Measurements from ENCODE around the gene M1AP. TPM values are rescaled to one million over a fixed set of nuclear protein-coding genes. Genes with fewer than 3 reads are reported as not detected.

The M1AP gene
- total RNA-seq, 1 donor from 2014 or later = 0.20 TPM

GRCh38 chr2:74646834-74647482, 1.2 kb downstream of the M1AP start:
- no peaks in the 10 kb centered on the region for H4K20me1 ChIP-seq (ENCODE audit: insufficient read depth, low read length)
- Mint-ChIP-seq H3K4me3 (ENCODE audit: unreplicated experiment) (no peak overlapping the region), H3K4me1 (ENCODE audit: low read depth, unreplicated experiment) (no peaks in the 10 kb centered on the region), H3K36me3 (ENCODE audit: low read depth, unreplicated experiment) (no peaks in the 10 kb centered on the region), H3K27ac (ENCODE audit: unreplicated experiment) (no peak overlapping the region), H3K27me3 (ENCODE audit: low read depth, unreplicated experiment) (peaks cover 20% of the 10 kb centered on the region), H3K9me3 (ENCODE audit: unreplicated experiment) (peaks cover 4% of the 10 kb centered on the region)
- H2AFZ ChIP-seq (ENCODE audit: low read depth, low read length) = no peak overlapping the region
- H3K4me1 ChIP-seq (ENCODE audit: insufficient read depth, low read length) = no peaks in the 10 kb centered on the region
- no peaks in the 10 kb centered on the region for H3K9me3 ChIP-seq (ENCODE audit: insufficient read depth, low read depth, low read length)
- no peaks in the 10 kb centered on the region for H3K36me3 ChIP-seq (ENCODE audit: insufficient read depth, low read length)
- H3K79me2 ChIP-seq (ENCODE audit: insufficient read depth, low read length) = no peaks in the 10 kb centered on the region
- no peak overlapping the region for H3K9ac ChIP-seq (ENCODE audit: low read length)
- DNase-seq (ENCODE audit: low read depth) = no peak
- H3K27me3 ChIP-seq (ENCODE audit: insufficient read depth, low read length) = peaks cover 7% of the 10 kb centered on the region
- H3K27ac ChIP-seq (ENCODE audit: low read depth, low read length) = no peak overlapping the region
- H3K4me3 ChIP-seq (ENCODE audit: insufficient read depth, low read depth, low read length) = no peak overlapping the region
- no peak overlapping the region for H3K4me2 ChIP-seq (ENCODE audit: low read length)
- FAIRE-seq = no peak
- TF ChIP-seq CTCF (IDR thresholded peaks at IDR 0.05; ENCODE audit: insufficient read depth, low read depth, low read length) (no peak), EZH2 (IDR thresholded peaks at IDR 0.05; ENCODE audit: insufficient read depth, low read length) (no peak)

GRCh38 chr2:74646201-74646600, 1.9 kb downstream of the M1AP start:
- Mint-ChIP-seq H3K27me3 (ENCODE audit: low read depth, unreplicated experiment) (peaks cover 20% of the 10 kb centered on the region), H3K4me3 (ENCODE audit: unreplicated experiment) (no peak overlapping the region), H3K27ac (ENCODE audit: unreplicated experiment) (no peak overlapping the region), H3K36me3 (ENCODE audit: low read depth, unreplicated experiment) (no peaks in the 10 kb centered on the region), H3K4me1 (ENCODE audit: low read depth, unreplicated experiment) (no peaks in the 10 kb centered on the region), H3K9me3 (ENCODE audit: unreplicated experiment) (peaks cover 4% of the 10 kb centered on the region)
- no peak overlapping the region for H3K4me3 ChIP-seq (ENCODE audit: insufficient read depth, low read depth, low read length)
- no peak overlapping the region for H3K4me2 ChIP-seq (ENCODE audit: low read length)
- H4K20me1 ChIP-seq (ENCODE audit: insufficient read depth, low read length) = no peaks in the 10 kb centered on the region
- FAIRE-seq (no peak), DNase-seq (ENCODE audit: low read depth) (no peak)
- H3K4me1 ChIP-seq (ENCODE audit: insufficient read depth, low read length) = no peaks in the 10 kb centered on the region
- H3K27me3 ChIP-seq (ENCODE audit: insufficient read depth, low read length) = peaks cover 9% of the 10 kb centered on the region
- TF ChIP-seq CTCF (IDR thresholded peaks at IDR 0.05; ENCODE audit: insufficient read depth, low read depth, low read length) (no peak), EZH2 (IDR thresholded peaks at IDR 0.05; ENCODE audit: insufficient read depth, low read length) (no peak)
- H3K9ac ChIP-seq (ENCODE audit: low read length) = no peak overlapping the region
- H3K36me3 ChIP-seq (ENCODE audit: insufficient read depth, low read length) = no peaks in the 10 kb centered on the region
- H2AFZ ChIP-seq (ENCODE audit: low read depth, low read length) = no peak overlapping the region
- H3K9me3 ChIP-seq (ENCODE audit: insufficient read depth, low read depth, low read length) = no peaks in the 10 kb centered on the region
- H3K79me2 ChIP-seq (ENCODE audit: insufficient read depth, low read length) = no peaks in the 10 kb centered on the region
- H3K27ac ChIP-seq (ENCODE audit: low read depth, low read length) = no peak overlapping the region

- Histone ChIP-seq H3K9me3 (ENCODE audit: insufficient read depth, low read depth, low read length) (no peaks in the 10 kb centered on the region), H3K36me3 (ENCODE audit: insufficient read depth, low read length) (no peaks in the 10 kb centered on the region), H3K4me3 (ENCODE audit: insufficient read depth, low read depth, low read length) (no peak overlapping the region), H3K79me2 (ENCODE audit: insufficient read depth, low read length) (no peaks in the 10 kb centered on the region), H3K4me2 (ENCODE audit: low read length) (no peak overlapping the region), H3K9ac (ENCODE audit: low read length) (no peak overlapping the region), H3K27ac (ENCODE audit: low read depth, low read length) (no peak overlapping the region), H3K4me1 (ENCODE audit: insufficient read depth, low read length) (no peaks in the 10 kb centered on the region), H2AFZ (ENCODE audit: low read depth, low read length) (no peak overlapping the region), H4K20me1 (ENCODE audit: insufficient read depth, low read length) (no peaks in the 10 kb centered on the region), H3K27me3 (ENCODE audit: insufficient read depth, low read length) (peaks cover 15% of the 10 kb centered on the region)
- Mint-ChIP-seq H3K4me1 (ENCODE audit: low read depth, unreplicated experiment) (no peaks in the 10 kb centered on the region), H3K36me3 (ENCODE audit: low read depth, unreplicated experiment) (no peaks in the 10 kb centered on the region), H3K27me3 (ENCODE audit: low read depth, unreplicated experiment) (peaks cover 17% of the 10 kb centered on the region), H3K4me3 (ENCODE audit: unreplicated experiment) (no peak overlapping the region), H3K9me3 (ENCODE audit: unreplicated experiment) (peaks cover 4% of the 10 kb centered on the region), H3K27ac (ENCODE audit: unreplicated experiment) (no peak overlapping the region)
- no peak for FAIRE-seq
- TF ChIP-seq CTCF (IDR thresholded peaks at IDR 0.05; ENCODE audit: insufficient read depth, low read depth, low read length) (no peak), EZH2 (IDR thresholded peaks at IDR 0.05; ENCODE audit: insufficient read depth, low read length) (no peak)
- no peak for DNase-seq (ENCODE audit: low read depth)
Observed at GRCh38 chr2:74645344-74645743, 2.8 kb downstream of the M1AP start.

All from astrocyte (in vitro differentiated cells and primary cell).